NB4 (cell line): ENCODE results near the gene PRKAR1B.

Experiments
- CTCF ChIP-seq: IDR thresholded peaks from one replicate; pipeline ENCODE4 v1.5.1; 2012; ENCODE audit warnings: low read depth, low read length
- MAX ChIP-seq: IDR thresholded peaks from 2 replicates; pipeline ENCODE4 v1.6.1; 2011; ENCODE audit warnings: low read depth, low read length
- MYC ChIP-seq: IDR thresholded peaks from 2 replicates; pipeline ENCODE4 v1.6.1; 2011; ENCODE audit warnings: low read depth, low read length
- POLR2A ChIP-seq: IDR thresholded peaks from 2 replicates; pipeline ENCODE4 v1.6.1; 2011; ENCODE audit warnings: mild to moderate bottlenecking; ENCODE audit not compliant: insufficient read length; ENCODE audit errors: extremely low read depth

- TF ChIP-seq POLR2A (no peak), CTCF (no peak), MAX (no peak), MYC (no peak)
Measured at GRCh38 chr7:711093-711921, 15.8 kb downstream of the PRKAR1B start.
